ENCODE measurements around the gene GPR12.

GRCh38 chr13:26743971-26744370, 16.6 kb downstream of the GPR12 start:
- TF ChIP-seq CTCF (IDR thresholded peaks at IDR 0.05) (no peak), EP300 (IDR thresholded peaks at IDR 0.05) (no peak)
